Stimulated activated CD4-positive, alpha-beta T cell treated with anti-CD3 and anti-CD28 coated beads, Interleukin-2, amount 100 ng/mL, for 24 hours (primary cell): ENCODE measurements around the gene CSNK2A1.
A peak's percentile ranks its signal among the peaks of the same experiment; 100 is the strongest.
"Not testable (repeated sequence)": the region's sequence is repeated elsewhere in the genome, so short reads cannot be mapped to it uniquely, and the experiment has no call there.

Experiments used
- DNase-seq, 2 donors: peaks; one replicate each; pipeline ENCODE4 v3.0.0-alpha.2; 2020

CSNK2A1 gene

GRCh38 chr20:543369-544152 is at the start of gene CSNK2A1:
Gene CSNK2A1 (minus strand): TSS chr20:543790. CDS start chr20:508551, 35,239 bp downstream.
- DNase-seq, result peak; percentile 95 to 96

GRCh38 chr20:592506-592905 is 48.9 kb upstream of the CSNK2A1 start:
- DNase-seq, result no peak

GRCh38 chr20:591941-592340 is 48.4 kb upstream of the CSNK2A1 start:
- no peak for DNase-seq

GRCh38 chr20:588932-589672 is 45.5 kb upstream of the CSNK2A1 start:
- DNase-seq, result no peak

GRCh38 chr20:588476-588875 is 44.9 kb upstream of the CSNK2A1 start:
- DNase-seq, result no peak

- DNase-seq, result no peak
These were observed 41.3 kb upstream of the CSNK2A1 start for GRCh38 chr20:584971-585301.

GRCh38 chr20:584161-584970 is 40.8 kb upstream of the CSNK2A1 start:
- no peak for DNase-seq

- DNase-seq, result no peak
These were observed 38.6 kb upstream of the CSNK2A1 start for GRCh38 chr20:582204-582603.

GRCh38 chr20:578940-579690 is 35.5 kb upstream of the CSNK2A1 start:
- not testable (repeated sequence) for DNase-seq

GRCh38 chr20:577167-577791 is 33.7 kb upstream of the CSNK2A1 start:
- no peak for DNase-seq

GRCh38 chr20:576156-576555 is 32.6 kb upstream of the CSNK2A1 start:
- no peak for DNase-seq

- no peak for DNase-seq
These were observed 31.6 kb upstream of the CSNK2A1 start for GRCh38 chr20:575230-575629.

- no peak for DNase-seq
These were observed 30.8 kb upstream of the CSNK2A1 start for GRCh38 chr20:574297-574942.

- no peak for DNase-seq
These were observed 30.1 kb upstream of the CSNK2A1 start for GRCh38 chr20:573414-574296.

GRCh38 chr20:572727-573126 is 29.1 kb upstream of the CSNK2A1 start:
- DNase-seq, result no peak

GRCh38 chr20:571754-572441 is 28.3 kb upstream of the CSNK2A1 start:
- no peak for DNase-seq

GRCh38 chr20:568673-569415 is 25.3 kb upstream of the CSNK2A1 start:
- DNase-seq, result no peak

GRCh38 chr20:568097-568652 is 24.6 kb upstream of the CSNK2A1 start:
- no peak for DNase-seq

GRCh38 chr20:564192-564591 is 20.6 kb upstream of the CSNK2A1 start:
- DNase-seq, result no peak
